ENCODE data around the gene SLAMF9.

SLAMF9 gene

GRCh38 chr1:159946242-159947187, 7.5 kb downstream of the SLAMF9 start:
- DNase-seq (ENCODE audit: low read depth in 2 of 2), result no peak

- DNase-seq (ENCODE audit: low read depth in 2 of 2), result peak; percentile 70 to 74
Observed at GRCh38 chr1:159945483-159946241, 8.4 kb downstream of the SLAMF9 start, which contains the start of gene IGSF9. Gene IGSF9, minus strand, starts transcription at chr1:159945613. Its CDS starts 2,159 bp downstream, at chr1:159943454.

- DNase-seq (ENCODE audit: low read depth in 2 of 2), result no peak
Observed at GRCh38 chr1:159944623-159945455, 9.2 kb downstream of the SLAMF9 start.

- DNase-seq (ENCODE audit: low read depth in 2 of 2), result no peak
Observed at GRCh38 chr1:159943908-159944622, 10.0 kb downstream of the SLAMF9 start.

DNA sequence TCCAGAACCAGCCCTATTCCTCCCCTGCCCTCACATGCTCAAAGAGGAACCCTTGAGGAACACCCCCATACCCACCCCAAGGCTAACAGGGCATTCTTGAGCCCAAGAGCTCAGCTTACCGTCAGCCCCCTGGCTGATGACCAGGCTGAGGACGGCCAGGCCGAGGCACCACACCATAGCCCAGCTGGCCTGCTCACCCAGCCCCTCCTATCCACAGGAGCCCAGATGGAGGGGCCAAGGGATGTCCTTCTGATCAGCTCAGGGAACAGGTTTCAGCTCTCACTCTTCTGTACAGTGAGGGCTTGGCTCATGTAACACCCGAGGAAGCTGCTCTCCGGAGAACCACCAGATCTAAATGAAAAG, 10.8 kb downstream of the SLAMF9 start:
- no peak for DNase-seq (ENCODE audit: low read depth in 2 of 2)

GRCh38 chr1:159942632-159943277, 11.3 kb downstream of the SLAMF9 start:
- DNase-seq (ENCODE audit: low read depth in 2 of 2), result no peak

GRCh38 chr1:159941591-159942560, 12.2 kb downstream of the SLAMF9 start:
- DNase-seq (ENCODE audit: low read depth in 2 of 2), result no peak

DNA sequence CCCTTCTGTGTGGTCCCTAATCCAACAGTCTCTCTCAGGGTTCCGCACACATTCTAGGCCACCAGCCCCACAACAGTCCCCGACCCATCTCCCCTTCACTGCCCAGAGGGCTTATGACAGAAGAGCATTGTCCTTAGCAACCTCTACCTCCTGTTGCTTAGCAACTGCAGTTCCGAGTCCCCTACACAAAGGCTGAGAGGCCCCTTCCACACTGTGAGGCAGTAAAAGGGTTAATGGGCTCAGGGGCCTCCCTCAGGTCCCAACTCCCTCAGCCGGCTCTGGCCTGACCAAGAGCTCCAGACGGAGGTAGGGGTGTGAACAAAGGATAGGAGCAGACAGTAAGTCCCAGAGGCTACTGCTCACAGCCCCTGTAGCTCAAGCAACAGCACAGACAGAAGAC, 12.9 kb downstream of the SLAMF9 start:
- DNase-seq (ENCODE audit: low read depth in 2 of 2), result no peak

DNA sequence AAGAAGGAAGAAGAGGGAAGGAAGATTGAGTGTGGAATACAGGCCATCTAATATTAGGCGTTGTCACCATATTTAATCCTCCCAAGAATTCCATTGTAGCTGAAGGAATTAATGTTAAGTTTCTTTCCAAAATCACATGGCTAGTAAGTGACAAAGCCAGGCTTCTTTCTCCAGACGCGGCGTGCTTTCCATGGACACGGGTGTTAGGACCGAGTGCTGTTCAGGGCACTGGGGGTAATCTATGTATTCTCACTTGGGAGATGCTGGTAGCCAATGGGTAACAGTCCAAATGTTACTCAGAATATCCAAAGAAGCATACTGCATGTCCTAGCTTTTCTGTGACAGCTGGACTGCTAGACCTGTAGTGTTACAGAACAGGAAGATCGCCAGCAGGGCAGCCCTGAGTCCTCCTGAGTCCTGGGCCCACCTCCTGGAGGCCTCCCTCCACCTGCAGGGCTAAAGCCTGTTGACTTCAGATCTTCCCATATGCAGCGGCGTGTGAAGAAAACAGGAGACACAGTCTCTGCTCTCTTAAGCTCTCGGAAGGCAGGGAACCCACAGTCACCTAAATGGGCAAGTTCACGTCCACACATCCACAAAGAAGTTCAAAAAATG, 13.9 kb downstream of the SLAMF9 start:
- DNase-seq (ENCODE audit: low read depth in 2 of 2), result no peak

GRCh38 chr1:159939678-159940002, 14.4 kb downstream of the SLAMF9 start:
- no peak for DNase-seq (ENCODE audit: low read depth in 2 of 2)

- no peak for DNase-seq (ENCODE audit: low read depth in 2 of 2)
Observed at GRCh38 chr1:159938905-159939677, 14.9 kb downstream of the SLAMF9 start.

GRCh38 chr1:159938211-159938852, 15.7 kb downstream of the SLAMF9 start:
- DNase-seq (ENCODE audit: low read depth in 2 of 2), result no peak

GRCh38 chr1:159937054-159937750, 16.8 kb downstream of the SLAMF9 start:
- no peak for DNase-seq (ENCODE audit: low read depth in 2 of 2)

- DNase-seq (ENCODE audit: low read depth in 2 of 2), result peak; percentile 52 to 66
Observed at GRCh38 chr1:159936273-159936904, 17.6 kb downstream of the SLAMF9 start.

DNA sequence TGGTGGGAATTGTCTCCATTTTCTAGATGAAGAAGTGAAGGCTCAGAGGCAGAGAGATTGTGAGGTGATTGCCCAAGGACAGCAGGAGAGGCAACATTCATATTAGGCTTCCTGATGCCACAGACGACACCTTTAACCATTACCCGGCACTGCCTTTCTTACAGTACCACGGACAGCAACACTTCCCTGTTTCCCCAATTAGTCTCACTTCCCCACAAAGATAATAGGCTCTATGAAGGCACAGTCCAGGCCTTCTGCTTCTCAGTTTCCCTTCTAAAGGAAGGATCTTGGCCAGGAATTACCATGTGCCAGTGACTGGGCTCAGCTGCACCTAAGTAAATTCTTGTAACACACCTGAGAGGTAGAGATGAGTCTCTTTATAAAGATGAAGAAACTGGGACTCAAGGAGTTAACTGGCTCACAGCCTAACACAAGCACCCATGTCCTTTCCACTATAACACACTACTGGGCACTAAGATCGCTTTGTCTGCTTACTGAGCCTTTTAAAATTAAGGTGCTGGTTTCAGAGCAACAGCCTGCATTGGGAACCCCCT, 18.2 kb downstream of the SLAMF9 start:
- DNase-seq (ENCODE audit: low read depth in 2 of 2), result no peak

GRCh38 chr1:159935305-159935704, 18.7 kb downstream of the SLAMF9 start:
- DNase-seq (ENCODE audit: low read depth in 2 of 2), result no peak

All from stimulated activated CD8-positive, alpha-beta memory T cell treated with anti-CD3 and anti-CD28 coated beads, Interleukin-15, amount 100 ng/mL, for 48 hours (primary cell).